NCI-H524 (cell line): ENCODE measurements around the gene HES5.

ENCODE experiments used
- DNase-seq, 2 experiments: peaks; one replicate each; lab custom pipeline; 2025; lab: John Stamatoyannopoulos, UW

HES5 gene

DNA sequence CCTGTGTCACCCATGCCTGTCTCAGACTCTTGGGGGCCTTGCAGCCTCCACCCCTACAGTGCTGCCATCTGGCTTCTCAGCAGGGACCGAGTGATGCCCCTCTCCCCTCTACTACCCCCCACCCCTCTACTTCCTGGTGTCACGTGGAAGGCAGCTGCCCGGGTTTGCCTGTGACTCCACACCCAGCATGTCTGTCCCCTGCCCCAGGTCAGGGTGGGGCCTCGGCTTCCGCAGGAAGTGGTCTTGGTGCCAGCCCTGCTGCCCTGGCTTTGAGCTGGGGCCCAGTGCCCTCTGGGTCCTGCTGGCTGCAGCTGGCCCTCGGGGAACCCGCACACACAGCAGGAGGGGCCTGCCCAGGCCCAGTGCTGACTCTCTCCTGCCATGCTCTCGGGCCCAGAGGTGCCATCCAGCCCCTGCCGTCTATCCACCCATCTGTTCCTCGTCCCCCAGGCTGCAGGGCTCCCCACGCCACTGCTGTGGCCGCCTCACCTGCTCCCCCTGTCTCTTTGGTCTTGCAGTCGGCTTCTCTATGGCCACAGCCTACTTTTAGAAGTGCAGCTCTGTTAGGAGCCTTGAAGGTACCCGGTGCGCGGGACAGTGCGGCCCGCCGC is 30.0 kb downstream of the HES5 start:
- DNase-seq: peak; percentile 49 to 77

DNA sequence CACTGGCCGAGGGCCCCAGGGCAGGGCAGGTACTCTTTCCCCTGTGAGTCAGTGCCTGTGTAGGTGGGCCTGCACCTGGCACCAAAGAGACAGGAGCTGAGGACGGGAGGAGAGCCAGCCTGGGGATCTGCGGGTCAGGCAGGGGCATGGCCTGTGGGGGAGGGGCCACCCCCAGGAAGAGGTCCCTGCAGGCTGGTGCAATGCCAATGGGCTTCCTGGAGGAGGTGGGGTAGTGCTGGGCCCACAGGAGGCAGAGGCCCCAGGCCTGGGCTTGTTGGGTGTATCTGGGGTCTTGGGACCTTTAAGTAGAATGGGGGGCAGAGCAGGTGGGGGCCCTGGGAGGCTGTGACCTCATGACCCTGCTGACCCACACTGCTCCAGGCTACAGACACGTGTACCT is 30.8 kb downstream of the HES5 start:
- no peak for DNase-seq

DNA sequence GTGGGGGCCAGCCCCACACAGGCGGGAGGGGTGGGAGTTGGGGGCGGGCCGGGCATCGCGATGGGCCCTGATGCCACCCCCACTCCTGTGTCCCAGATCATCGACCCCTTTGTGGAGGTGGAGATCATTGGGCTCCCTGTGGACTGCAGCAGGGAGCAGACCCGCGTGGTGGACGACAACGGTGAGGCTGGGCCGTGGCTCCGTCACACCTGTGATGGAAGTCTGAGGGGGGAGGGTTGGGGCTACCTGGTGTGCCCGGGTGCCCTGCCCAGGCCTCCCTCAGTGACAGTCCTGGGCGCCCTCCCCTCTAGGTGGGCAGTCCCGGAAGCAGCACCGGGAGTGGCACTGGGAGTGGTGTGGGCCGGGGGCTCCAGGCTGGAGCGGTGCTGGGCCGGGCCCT is 31.4 kb downstream of the HES5 start:
- no peak for DNase-seq

DNA sequence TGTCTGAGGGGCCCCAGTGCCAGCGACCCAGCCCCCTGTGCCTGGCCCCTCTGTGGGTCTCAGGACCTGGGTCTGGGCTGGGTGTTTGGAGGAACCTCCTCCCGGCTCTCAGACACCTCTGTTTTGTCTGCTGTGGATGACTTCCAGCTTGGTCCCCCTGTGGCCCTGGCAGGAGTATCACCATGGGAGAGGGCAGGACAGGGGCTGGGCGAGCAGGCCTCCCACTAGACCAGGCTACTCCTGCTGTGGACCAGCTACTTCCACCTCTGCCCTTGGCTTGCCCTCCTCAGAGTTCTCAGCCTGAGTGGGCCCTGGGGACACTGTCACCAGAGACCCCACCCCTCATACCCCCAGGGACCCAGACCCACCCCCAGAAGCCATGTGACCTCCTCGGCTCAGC is 32.2 kb downstream of the HES5 start:
- no peak for DNase-seq

DNA sequence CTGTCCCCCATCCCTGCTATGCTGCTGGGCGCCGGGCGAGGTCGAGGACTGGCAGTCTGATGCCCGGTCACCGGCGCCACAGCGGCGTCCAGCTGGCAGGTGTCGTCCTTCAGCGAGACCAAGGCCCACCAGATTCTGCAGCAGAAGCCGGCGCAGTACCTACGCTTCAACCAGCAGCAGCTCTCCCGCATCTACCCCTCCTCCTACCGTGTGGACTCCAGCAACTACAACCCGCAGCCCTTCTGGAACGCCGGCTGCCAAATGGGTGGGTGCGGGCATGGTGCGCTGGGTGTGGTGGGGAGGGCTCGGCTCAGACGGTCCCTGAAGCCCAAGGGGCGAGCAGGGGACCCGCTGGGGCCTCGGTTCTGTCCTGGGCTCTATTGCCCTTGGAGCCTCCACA is 33.3 kb downstream of the HES5 start:
- no peak for DNase-seq

DNA sequence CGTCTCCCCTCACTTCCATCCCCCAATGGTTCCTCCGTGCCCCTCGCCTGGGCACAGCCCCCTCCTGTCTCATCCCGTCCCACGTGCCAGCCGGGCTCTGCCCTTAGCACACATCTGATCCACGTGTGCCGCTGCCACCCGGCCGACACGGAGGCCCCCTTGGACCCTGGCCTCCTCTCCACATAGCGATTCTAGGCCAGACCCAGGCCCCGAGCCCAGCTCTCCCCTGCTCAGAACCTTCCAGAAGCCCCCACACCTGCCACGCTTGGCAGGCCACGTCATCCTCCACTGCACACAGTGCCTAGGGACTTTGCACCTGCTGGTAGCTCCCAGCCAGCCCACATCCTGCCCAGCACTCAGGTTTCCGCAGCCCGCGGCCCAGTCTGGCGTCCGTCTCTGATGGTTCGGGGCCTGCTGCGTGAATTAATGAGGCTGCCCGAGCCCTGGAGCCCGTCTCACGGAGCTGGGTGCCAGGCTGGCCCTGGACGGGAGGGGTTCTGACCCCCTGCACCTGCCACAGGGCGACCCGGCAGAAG is 33.9 kb downstream of the HES5 start:
- no peak for DNase-seq

DNA sequence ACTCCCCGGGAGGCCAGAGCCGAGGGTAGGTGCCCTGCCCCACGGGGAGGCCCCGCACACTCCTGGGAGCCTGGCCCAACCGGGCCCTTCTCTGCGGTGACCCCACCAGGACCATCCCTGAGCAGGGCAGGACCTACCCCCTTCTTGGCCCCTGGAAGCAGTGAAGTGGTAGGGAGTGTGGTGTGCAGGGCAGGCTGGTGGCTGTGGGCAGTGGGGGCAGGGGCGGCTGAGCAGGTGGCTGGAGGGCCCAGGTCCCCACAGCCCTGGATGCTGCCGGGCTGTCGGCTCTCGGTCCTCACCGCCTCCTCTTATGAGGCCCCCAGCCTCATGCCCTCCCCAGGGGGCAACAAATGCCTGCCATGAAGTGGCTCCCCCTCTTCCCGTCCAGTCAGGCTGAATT is 34.5 kb downstream of the HES5 start:
- no peak for DNase-seq

DNA sequence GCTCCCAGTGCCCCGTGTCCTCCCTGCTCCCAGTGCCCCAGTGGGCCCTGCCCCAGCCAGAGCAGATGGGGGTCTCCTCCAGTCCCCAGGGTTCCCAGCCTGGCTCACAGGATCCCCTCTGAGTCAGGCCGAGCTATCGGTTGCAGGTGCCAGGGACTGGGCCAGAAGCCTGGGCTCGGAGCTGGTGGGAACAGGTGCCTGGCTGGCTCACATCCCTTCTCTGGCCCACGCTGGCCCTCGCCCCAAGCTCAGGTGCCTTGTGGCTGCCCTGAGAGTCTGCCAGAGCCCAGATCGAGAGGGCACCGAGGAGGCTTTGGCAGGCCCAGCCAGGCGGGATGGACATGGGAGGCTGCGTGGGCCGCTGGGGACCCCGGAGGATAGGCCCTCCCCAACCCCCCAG is 35.0 kb downstream of the HES5 start:
- DNase-seq: no peak

DNA sequence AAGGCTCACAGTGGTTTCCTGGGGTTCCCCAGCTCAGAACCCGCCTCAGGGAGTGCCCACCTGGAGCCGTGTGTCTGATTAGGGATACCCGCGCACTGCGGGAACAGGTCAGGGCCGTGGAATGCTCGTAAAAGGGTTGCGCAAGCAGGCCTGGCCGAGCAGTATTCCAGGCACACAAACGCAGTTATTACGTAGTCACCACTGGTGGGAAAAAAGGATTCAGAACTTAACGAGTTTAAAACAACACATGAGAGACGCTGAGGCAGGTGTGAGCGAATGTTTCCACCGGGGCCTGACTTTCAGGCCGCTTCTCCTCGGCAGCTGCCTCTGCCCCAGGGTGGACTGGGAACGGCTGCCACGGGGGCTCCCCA is 35.8 kb downstream of the HES5 start:
- no peak for DNase-seq

DNA sequence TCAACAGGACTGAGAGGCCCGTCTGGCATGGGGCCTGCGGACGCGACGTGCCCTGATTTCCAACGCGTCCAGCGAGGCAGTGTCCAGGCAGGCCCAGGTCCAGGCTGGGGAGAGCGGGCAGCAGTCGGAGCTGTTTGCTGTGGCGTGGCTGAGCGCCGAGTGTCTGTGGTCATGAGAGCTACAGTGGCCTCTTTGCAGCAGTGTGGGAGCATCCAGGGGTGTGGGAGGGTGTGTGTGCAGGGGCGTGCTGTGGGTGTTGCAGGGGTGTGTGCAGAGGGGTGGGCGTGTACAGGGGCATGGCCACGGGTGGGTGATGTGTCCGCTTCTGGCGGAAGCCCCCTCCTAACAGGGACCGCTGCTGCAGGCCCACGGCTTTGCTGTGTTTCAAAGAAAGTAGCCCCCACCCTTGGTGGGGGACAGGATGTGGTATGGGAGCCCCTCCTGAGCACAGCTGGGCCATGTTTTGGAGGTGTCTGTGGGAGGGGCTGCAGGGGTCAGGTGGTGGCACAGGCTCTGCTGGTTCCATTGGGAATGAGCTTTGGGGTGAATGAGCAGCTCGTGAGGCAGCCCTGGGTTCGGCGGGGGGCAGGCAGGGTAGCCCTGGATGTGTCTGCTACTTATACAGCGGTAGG is 36.3 kb downstream of the HES5 start:
- DNase-seq: no peak

DNA sequence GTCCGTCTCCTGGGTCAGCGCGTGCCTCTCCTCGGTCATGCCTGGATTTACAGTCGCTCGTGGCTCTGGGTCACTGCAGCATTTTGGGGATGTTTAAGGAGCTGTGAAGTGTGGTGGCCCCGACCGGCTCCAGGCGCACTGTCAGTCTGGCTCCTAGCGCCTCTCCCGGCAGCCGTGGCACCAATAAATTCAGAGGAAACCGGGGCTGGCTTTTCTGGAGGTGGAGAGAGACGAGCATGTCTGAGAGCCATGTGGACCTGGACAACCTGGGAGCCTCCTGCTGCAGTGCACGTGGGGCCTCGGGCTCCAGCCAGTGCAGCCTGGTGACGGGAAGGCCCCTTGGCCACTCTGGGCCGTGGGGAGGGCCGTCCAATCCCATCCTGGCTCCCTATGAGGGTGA is 36.8 kb downstream of the HES5 start:
- no peak for DNase-seq

DNA sequence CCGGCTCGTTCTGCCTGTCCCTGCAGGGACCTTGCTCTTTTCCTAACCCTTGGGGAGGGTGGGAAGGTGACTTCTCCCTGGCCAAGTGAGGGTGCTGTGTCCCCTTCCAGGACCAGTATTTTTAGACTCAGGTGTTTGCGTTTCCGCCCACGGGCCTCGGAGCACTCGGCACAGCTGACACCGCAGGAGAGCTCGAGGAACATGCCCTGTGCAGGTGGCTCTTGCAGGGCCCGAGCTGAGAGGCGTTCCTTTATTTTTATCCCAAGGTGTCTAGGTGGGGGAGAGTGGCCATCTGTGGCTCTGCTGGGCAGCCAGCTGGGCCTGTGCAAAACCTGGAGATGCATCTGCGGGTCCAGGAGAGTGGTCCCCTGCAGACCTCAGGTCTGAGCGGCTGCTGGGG is 38.0 kb downstream of the HES5 start:
- no peak for DNase-seq

DNA sequence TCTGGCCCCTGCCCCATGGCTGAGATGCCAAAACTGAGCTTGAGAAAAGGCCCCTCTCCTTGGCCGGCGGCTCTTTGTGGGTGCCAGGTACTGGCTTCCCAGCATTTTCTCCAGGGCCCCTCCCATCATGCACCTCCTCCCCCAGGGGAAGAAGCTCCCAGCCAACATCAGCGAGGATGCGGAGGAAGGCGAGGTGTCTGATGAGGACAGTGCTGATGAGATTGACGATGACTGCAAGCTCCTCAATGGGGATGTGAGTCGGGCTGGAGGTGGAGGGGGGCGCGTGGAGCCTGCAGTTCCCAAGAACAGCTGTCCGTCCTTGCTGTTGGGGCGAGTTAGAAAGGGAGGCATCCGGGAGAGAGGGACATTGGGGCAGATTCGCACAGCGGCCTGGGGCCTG is 40.4 kb downstream of the HES5 start:
- DNase-seq: no peak

DNA sequence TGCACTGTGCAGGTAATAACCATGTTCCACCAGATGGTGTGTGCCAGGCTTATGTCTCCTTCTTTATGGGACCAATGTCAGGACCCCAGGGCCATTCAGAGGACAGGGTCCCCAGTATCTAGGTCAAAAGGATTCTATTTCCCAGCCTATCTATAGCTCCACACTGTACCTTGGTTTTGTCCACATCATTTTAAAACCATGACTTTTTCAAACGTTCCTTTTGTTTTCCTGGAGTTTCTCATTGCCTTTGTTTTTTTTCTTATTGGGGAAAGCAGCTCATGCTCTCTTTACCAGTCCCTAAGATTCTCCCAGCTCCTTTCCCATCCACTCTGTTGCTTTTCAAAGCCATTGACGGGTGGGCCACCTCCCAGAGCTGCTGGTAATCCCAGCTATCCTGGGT is 41.4 kb downstream of the HES5 start:
- DNase-seq: no peak

DNA sequence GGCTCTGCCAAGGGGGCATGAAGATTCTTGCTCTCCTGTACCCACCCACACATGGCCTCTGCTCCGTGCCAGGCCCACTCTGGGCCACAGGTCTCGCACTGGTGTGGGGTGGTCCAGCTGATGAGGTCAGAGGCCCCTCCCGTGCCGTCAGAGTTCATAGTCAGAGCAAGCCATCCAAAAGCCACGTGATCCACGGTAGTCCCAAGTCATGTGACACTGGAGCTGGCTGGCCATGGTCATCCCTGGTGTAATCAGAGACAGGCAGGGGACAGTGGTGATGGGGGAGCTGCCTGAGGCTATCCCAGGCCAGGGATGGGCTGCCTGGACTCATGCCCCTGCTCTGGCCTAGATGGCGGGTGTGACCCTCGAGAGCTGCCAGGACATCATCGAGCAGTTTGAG is 43.5 kb downstream of the HES5 start:
- DNase-seq: no peak

DNA sequence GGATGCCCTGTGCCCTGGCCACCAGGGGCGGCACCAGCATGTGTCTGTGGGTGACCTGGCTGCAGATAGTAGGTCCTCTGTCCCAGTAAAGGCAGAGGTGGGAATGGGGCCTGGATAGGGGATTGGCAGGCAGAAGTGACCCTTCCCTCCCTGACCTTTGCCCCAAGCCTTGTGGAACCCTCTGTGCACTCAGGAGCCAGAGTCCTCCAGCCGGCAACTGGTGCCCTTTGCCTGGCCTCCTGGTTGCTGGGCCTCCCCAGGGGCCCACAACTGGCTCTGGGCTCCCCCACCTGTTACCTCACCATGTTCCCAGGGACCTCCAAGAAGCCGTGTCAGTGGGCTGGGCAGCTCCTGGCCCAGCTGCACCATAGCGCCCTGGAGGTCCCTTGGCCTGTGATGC is 44.0 kb downstream of the HES5 start:
- no peak for DNase-seq

DNA sequence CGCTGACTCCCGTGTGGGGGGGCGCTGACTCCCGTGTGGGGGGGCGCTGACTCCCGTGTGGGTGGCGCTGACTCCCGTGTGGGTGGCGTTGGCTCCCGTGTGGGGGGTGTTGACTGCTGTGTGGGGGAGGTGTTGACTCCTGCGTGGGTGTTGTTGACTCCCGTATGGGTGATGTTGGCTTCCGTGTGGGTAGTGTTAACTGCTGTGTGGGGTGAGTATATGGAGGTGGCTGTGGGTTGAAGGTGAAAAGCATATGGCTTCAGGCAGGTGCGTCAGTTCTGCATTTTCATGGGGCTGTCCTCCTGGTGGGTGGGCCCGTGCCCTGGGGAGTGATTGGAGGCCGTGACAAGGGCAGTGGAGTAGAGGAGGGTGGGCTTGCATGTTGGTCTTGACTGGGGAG is 46.1 kb downstream of the HES5 start:
- no peak for DNase-seq

DNA sequence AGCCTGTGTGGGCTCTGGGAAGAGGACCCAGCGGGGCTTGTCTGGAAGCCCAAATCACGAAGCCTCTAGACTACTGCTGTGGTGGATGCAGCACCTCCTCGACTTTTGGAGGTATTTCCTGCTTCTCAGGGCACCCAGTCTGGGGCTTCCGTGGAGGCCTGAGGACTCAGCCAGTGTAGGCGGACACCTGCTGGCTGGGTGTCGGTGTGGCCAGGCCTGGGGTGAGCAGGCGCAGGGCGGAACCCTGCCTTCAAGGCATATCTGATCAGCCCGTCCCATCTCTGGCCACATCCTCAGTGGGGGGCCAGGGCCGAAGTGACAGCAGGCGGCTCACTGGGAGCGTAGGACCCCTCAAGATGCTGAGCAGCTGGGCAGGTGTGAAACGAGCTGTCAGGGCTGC is 47.0 kb downstream of the HES5 start:
- no peak for DNase-seq

DNA sequence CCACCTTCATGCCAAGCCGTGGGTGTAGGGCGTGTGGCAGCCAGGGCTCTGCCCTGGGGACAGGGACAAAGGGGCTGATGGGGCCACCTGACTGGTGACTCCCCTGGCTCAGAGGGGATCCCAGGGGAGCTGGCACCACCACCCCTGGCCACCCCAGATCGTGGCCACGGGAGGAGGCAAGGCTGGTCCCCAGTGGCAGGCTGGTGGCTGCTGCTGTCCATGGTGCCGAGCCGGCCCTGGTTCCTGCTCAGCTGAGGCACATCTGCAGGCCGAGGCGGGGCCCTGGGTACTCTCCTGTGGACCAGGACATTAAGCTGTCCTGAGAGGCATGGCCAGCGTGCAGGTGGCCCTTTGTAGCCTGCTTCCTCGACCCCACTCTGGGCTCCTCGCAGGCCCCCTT is 47.5 kb downstream of the HES5 start:
- DNase-seq: no peak

DNA sequence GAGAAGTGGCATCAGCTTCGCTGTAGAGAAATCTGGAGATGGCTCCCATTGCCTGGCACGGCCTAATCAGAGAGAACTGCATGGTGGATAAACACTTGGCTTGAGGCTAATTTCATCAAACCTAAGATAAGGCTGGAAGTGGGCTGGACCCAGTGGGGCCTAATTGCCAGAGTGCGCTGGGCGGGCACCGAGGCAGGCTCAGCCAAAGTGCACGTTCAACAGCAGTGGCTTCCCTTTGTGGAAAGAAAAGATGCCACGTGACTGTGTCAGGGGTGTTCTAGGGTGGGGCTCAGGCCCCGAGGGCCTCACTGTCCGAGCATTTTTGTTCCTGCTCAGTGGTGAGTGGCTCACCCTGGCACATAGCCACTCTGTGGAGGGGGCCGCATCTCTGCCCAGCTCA is 48.2 kb downstream of the HES5 start:
- DNase-seq: no peak

DNA sequence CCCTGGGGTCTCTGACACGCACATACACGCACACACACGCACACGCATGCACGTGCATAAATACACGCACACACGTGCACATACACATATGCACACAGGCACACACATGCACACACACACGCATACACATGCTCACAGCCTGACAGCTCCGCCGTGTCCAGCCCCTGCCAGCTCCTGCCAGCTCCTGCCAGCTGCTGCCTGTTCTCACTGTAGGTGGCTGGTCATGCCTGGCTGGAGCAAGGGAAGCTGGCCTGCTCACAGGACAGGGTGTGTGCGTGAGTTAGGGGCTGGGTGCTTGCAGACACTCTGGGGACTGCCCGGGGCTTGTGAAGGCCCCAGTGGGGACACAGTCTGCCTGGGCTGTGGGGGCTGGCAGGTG is 49.1 kb downstream of the HES5 start:
- DNase-seq: no peak

DNA sequence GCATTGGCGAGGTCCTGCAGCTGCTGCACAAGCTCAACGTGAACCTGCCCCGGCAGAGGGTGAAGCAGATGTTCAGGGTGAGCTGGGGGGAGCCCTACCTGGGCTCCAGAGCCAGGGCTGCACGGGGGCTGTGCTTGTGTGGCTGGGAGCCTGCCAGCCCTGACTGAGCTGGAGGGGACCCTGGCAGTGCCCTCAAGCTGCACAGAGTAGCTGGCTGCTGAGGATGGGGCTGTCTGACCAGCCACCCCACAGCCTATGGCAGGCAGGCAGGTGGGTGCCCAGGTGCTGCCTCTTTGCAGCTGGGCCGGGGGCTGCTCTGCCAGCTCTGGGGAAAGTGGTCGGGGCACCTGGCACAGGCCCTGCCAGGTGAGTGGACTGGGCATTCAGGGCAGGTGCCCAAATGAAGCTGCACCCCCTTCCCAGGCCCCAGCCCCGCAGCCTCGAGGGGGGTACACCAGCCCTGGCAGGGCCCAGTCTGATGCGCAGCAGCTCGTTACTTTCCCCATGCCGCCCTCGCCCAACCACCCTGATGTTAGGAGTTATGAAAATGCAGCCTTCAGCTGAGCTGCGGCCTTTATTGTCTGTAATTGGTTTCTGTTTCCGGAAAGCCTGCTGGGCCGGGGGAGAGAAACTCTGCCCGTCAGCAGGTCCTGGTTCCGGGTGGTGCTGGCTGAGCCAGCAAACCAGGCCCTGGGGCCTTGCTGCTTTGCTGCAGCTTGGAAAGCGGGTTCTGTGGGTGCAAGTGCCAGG is 49.7 kb downstream of the HES5 start:
- DNase-seq: peak in 1 of 2 experiments; percentile 58

DNA sequence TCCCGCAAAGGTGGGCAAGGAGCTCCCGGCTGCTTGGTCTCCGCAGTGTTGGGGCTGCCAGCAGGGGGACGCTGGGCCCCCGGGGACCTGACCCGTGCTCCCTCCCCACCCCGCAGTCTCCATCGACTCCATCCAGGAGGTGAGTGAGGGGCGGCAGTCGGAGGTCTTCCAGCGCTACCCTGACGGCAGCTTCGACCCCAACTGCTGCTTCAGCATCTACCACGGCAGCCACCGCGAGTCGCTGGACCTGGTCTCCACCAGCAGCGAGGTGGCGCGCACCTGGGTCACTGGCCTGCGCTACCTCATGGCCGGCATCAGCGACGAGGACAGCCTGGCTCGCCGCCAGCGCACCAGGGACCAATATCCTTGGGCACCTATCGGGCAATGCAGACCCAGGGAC is 50.4 kb downstream of the HES5 start:
- DNase-seq: no peak

DNA sequence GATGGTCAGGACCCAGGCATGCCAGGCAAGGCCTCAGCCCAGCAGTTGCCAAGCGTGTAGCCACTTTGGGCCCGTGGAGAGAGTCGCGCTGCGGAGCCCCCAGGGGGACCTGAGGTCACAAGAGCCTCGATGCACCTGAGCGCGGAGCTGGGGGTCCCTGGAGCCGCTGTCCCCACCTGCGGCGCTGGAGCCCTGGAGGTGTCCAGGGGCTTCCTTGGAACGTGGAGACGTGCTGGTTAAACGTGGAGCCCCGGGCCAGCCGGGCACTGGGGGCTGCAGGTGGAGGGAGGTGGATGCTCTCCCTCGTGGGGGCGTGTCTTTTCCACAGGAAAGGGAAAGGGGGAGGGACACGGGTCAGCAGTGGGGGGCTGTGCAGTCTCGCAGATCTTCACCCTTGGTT is 50.9 kb downstream of the HES5 start:
- no peak for DNase-seq
